Spleen (tissue), 11 donors: ENCODE measurements around the gene HINT3. TPM values are rescaled to one million over a fixed set of nuclear protein-coding genes. Genes with fewer than 3 reads are reported as not detected.

Source experiments
- DNase-seq: peaks from one replicate; pipeline ENCODE4 v3.0.0-alpha.2; 2020
- H3K27ac ChIP-seq, 8 donors: fragments of 200-600 bp; sonication (generic) in 7 of 8; 1 replicate in 4 of 8; 2 replicates in 4 of 8; pipeline versions ENCODE4 v1.5.0 to v1.8.0; 2016 to 2021; ENCODE audit warnings: inconsistent platforms in 4 of 8, mild to moderate bottlenecking in 4 of 8, moderate library complexity in 1 of 8
- H3K27me3 ChIP-seq, 7 donors: fragments of 200-600 bp; sonication (generic) in 6 of 7; replicated peaks in 1 of 7; 1 replicate in 4 of 7; 2 replicates in 3 of 7; pipeline versions ENCODE4 v1.5.0 to v1.8.0; 2016 to 2021; ENCODE audit warnings: inconsistent platforms in 3 of 7, mild to moderate bottlenecking in 1 of 7
- H3K36me3 ChIP-seq, 6 donors: fragments of 200-600 bp; sonication (generic) in 5 of 6; 1 replicate in 4 of 6; 2 replicates in 2 of 6; pipeline versions ENCODE4 v1.5.0 to v1.8.0; 2016 to 2021; ENCODE audit warnings: inconsistent platforms in 2 of 6
- H3K4me1 ChIP-seq, 6 donors: fragments of 200-600 bp; sonication (generic) in 5 of 6; 1 replicate in 3 of 6; 2 replicates in 3 of 6; pipeline versions ENCODE4 v1.5.0 to v1.8.0; 2016 to 2021; ENCODE audit warnings: inconsistent platforms in 3 of 6
- H3K4me3 ChIP-seq, 8 donors: fragments of 200-600 bp; sonication (generic) in 7 of 8; 1 replicate in 4 of 8; 2 replicates in 4 of 8; pipeline versions ENCODE4 v1.5.0 to v1.8.0; 2016 to 2021; ENCODE audit warnings: inconsistent platforms in 4 of 8, mild to moderate bottlenecking in 4 of 8, moderate library complexity in 2 of 8
- H3K9me3 ChIP-seq, 8 donors: fragments of 200-600 bp; sonication (generic) in 7 of 8; 1 replicate in 4 of 8; 2 replicates in 4 of 8; pipeline versions ENCODE4 v1.5.0 to v1.8.0; 2016 to 2021; ENCODE audit warnings: inconsistent platforms in 4 of 8
- CTCF ChIP-seq, 11 experiments: fragments of 200-600 bp in 7 of 11; fragments of 450-650 bp in 4 of 11; sonication (generic) in 4 of 11; IDR thresholded peaks in 8 of 11; conservative IDR thresholded peaks in 3 of 11; 1 replicate in 7 of 11; 2 replicates in 4 of 11; pipeline versions ENCODE4 v1.4.0 to v1.8.0; 2016 to 2021; ENCODE audit warnings: antibody characterized with exemption in 11 of 11, inconsistent platforms in 4 of 11, mild to moderate bottlenecking in 1 of 11
- POLR2A ChIP-seq, 3 donors: fragments of 450-650 bp; IDR thresholded peaks; one replicate each; pipeline ENCODE4 v1.5.1; 2017; ENCODE audit warnings: antibody characterized with exemption in 3 of 3, mild to moderate bottlenecking in 1 of 3
- POLR2AphosphoS5 ChIP-seq, 3 donors: sonication (generic); formaldehyde crosslinking; IDR thresholded peaks; one replicate each; pipeline ENCODE4 v1.5.1; 2017; ENCODE audit warnings: antibody characterized with exemption in 3 of 3
- WGBS, 5 donors: extraction: QIAGEN DNeasy Blood & Tissue Kit in 3 of 5; methylation state at CpG; one replicate each; pipeline versions ENCODE4 v1.1.5 to v1.1.7; 2013 to 2018; 5-methylcytosine and 5-hydroxymethylcytosine counted together
- intact Hi-C: fragments of 100-400 bp; cut with DNase I; formaldehyde crosslinking; loops from one replicate; pipeline ENCODE4 v1.15.0; 2023; ENCODE audit warnings: low total_unique reads
- polyA plus RNA-seq, 3 donors: library from polyadenylated mRNA; stranded (reverse); fragments of 200-250 nt; gene quantifications; one replicate each; pipeline ENCODE4 v1.2.1, GENCODE V29; 2013
- total RNA-seq, 7 donors: library from RNA; depleted of rRNA in 3 of 7; stranded (reverse); fragments of >200 nt in 3 of 7; fragmentation: NEBNext Ultra II Directional in 4 of 7; extraction: Animal tissue kit (Norgen Biotek cat#: 25700) in 4 of 7; gene quantifications; one replicate each; pipeline versions ENCODE4 v1.1.0 to v1.2.1, GENCODE V29; 2016 to 2021
- donor health status: healthy with polysubstance abuse.
- donor health status: DM: no; HTN: no; CAD: no; lungs with moderate emphysema.
- donor health status: DM: no; HTN: no; CAD: no.
- donor health status: Bipolar disorder and iron deficiency.
- donor health status: healthy.
- donor health status: DM: no; HTN: no; CAD: no.
- donor health status: DM: yes; HTN: yes; CAD: no.

HINT3 gene
- total and polyA plus RNA-seq, 10 donors = 5.0 to 18.6 (median 14.7) TPM

DNA sequence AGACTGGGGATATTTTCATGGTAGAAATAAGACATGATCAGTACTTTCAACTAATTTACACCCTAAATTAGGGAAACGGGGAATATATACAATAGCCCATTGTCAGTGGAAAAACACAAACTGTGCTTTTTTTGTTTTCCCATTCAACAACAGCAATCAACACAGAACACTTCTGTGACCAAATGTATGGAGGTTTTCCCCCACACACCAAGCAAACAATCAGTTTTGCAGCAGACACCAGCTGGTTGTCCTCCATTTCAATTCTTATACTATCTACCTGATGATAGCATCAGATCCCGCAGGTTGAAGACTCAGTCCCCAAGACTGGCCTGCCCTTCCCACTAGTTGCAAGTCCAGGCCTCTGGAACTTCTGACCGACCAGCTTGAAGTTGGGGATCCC lies 4.5 kb downstream of the HINT3 start:
- DNase-seq = no peak
- no peak overlapping the region for H3K27ac ChIP-seq
- no peaks in the 10 kb centered on the region for H3K27me3 ChIP-seq
- no peak overlapping the region for H3K4me3 ChIP-seq
- TF ChIP-seq POLR2A (IDR thresholded peaks at IDR 0.05) (no peak), CTCF (IDR thresholded peaks at IDR 0.05 in 8 of 11, conservative IDR thresholded peaks at IDR 0.05 in 3 of 11) (no peak), POLR2AphosphoS5 (IDR thresholded peaks at IDR 0.05) (no peak)
- no peaks in the 10 kb centered on the region for H3K9me3 ChIP-seq
- peaks cover 0 to 10% (median 0%) of the 10 kb centered on the region in 6 donors for H3K36me3 ChIP-seq
- WGBS, 5 donors = 89 to 94% (median 93%) methylated on average over 3 of the region's 3 CpGs
- peaks cover 9 to 64% (median 35%) of the 10 kb centered on the region in 6 donors for H3K4me1 ChIP-seq
- intact Hi-C loops = no loop called here

DNA sequence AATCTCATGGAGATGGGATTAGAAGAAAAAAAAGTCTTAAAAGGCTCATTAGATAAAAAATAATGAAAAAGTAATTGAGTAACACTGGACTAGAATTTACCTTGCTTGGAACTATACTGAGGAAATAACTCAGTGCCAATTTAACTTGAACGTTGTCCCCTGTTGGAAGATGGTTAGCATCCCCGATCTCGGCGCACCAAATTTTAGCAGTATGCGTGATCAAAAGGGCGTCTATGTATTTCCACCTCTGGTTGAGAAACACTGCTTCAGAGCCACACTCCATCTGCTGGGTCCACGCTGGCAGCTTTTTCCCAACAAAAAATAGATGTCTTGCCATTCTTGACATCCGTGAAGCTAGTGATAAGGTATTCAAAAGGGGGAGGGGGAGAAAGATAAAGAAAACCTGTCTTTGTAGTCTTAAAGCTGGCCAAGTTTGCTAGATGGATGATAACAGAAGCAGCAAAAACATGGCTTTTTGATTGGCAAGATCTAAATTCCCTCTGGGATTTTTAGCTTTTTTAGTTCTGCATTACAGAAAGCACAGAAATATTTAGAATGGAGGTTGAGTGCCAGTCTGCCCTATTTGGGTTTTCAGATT lies 6.4 kb downstream of the HINT3 start:
- Histone ChIP-seq H3K4me3 (no peak overlapping the region), H3K4me1 (peaks cover 2 to 61% (median 24%) of the 10 kb centered on the region in 6 donors), H3K27ac (no peak overlapping the region), H3K9me3 (no peaks in the 10 kb centered on the region), H3K36me3 (peaks cover 0 to 24% (median 9%) of the 10 kb centered on the region in 6 donors), H3K27me3 (no peaks in the 10 kb centered on the region)
- whole genome bisulfite sequencing, 5 donors = 91 to 94% (median 94%) methylated on average over 8 of the region's 8 CpGs
- TF ChIP-seq POLR2AphosphoS5 (IDR thresholded peaks at IDR 0.05) (no peak), POLR2A (IDR thresholded peaks at IDR 0.05) (no peak), CTCF (IDR thresholded peaks at IDR 0.05 in 8 of 11, conservative IDR thresholded peaks at IDR 0.05 in 3 of 11) (no peak)
- no peak for DNase-seq
- intact Hi-C loops = no loop called here

- Histone ChIP-seq H3K4me3 (no peak overlapping the region), H3K36me3 (peaks cover 0 to 32% (median 11%) of the 10 kb centered on the region in 6 donors), H3K4me1 (peaks cover 0 to 60% (median 16%) of the 10 kb centered on the region in 6 donors), H3K9me3 (no peaks in the 10 kb centered on the region), H3K27me3 (no peaks in the 10 kb centered on the region), H3K27ac (no peak overlapping the region)
- intact Hi-C loops = no loop called here
- WGBS, 5 donors = 87 to 99% (median 91%) methylated on average over 2 of the region's 2 CpGs
- no peak for DNase-seq
- no peak for TF ChIP-seq POLR2A (IDR thresholded peaks at IDR 0.05)
Observed at GRCh38 chr6:125963817-125964216, 7.2 kb downstream of the HINT3 start.

DNA sequence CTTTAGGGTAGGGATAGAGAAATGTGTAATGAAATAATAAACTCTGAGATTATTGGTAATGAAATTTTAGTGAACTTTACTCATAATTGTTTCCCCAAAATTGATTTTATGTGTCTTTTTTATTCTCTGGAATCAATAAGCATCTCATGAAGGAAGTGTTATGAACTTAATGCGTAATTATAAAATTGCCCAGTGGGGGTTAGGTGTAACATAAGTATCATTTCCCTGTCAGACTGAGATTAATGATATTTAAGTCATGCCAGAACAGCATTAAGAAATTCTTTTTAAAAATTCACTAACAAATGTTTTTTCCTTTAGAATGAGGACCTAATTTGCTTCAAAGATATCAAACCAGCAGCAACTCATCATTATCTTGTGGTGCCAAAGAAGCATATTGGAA lies 10.0 kb downstream of the HINT3 start:
- TF ChIP-seq CTCF (IDR thresholded peaks at IDR 0.05 in 8 of 11, conservative IDR thresholded peaks at IDR 0.05 in 3 of 11) (no peak), POLR2A (IDR thresholded peaks at IDR 0.05) (no peak), POLR2AphosphoS5 (IDR thresholded peaks at IDR 0.05) (no peak)
- intact Hi-C loops = no loop called here
- Histone ChIP-seq H3K27ac (no peak overlapping the region), H3K36me3 (peaks cover 0 to 35% (median 11%) of the 10 kb centered on the region in 6 donors), H3K4me1 (peaks cover 0 to 33% (median 2%) of the 10 kb centered on the region in 6 donors), H3K27me3 (no peaks in the 10 kb centered on the region), H3K9me3 (no peaks in the 10 kb centered on the region), H3K4me3 (no peak overlapping the region)
- DNase-seq = no peak
- 89 to 98% (median 96%) methylated on average over 1 of the region's 1 CpG for WGBS, 5 donors
